ENCODE data around the gene NDNF. TPM values are rescaled to one million over a fixed set of nuclear protein-coding genes. Genes with fewer than 3 reads are reported as not detected.
A peak's percentile ranks its signal among the peaks of the same experiment; 100 is the strongest.

NDNF gene
- total RNA-seq, 1 experiment from 2014 or later = 0.22 TPM

- no peaks in the 10 kb centered on the region for H3K27me3 ChIP-seq (ENCODE audit: insufficient read depth, low read length)
- DNase-seq (ENCODE audit: low read depth, low spot score) (no peak), ATAC-seq (no peak)
- no peak overlapping the region for H3K27ac ChIP-seq (ENCODE audit: low read depth, low read length)
- no peak overlapping the region for H3K9ac ChIP-seq (ENCODE audit: low read length)
- no peak for TF ChIP-seq SIN3A (IDR thresholded peaks at IDR 0.05; ENCODE audit: low read depth)
- TF ChIP-seq FOSL1 (IDR thresholded peaks at IDR 0.05; ENCODE audit: low read depth) = no peak
- peak; percentile 38; the same call in 1 of the 2 replicates for TF ChIP-seq RAD21 (IDR thresholded peaks at IDR 0.05; ENCODE audit: low read depth)
- TF ChIP-seq, protein P1, sequence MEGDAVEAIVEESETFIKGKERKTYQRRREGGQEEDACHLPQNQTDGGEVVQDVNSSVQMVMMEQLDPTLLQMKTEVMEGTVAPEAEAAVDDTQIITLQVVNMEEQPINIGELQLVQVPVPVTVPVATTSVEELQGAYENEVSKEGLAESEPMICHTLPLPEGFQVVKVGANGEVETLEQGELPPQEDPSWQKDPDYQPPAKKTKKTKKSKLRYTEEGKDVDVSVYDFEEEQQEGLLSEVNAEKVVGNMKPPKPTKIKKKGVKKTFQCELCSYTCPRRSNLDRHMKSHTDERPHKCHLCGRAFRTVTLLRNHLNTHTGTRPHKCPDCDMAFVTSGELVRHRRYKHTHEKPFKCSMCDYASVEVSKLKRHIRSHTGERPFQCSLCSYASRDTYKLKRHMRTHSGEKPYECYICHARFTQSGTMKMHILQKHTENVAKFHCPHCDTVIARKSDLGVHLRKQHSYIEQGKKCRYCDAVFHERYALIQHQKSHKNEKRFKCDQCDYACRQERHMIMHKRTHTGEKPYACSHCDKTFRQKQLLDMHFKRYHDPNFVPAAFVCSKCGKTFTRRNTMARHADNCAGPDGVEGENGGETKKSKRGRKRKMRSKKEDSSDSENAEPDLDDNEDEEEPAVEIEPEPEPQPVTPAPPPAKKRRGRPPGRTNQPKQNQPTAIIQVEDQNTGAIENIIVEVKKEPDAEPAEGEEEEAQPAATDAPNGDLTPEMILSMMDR (IDR thresholded peaks at IDR 0.05 in 2 of 3, conservative IDR thresholded peaks at IDR 0.05 in 1 of 3; ENCODE audit: borderline replicate concordance in 1 of 3, insufficient read depth in 1 of 3, low read depth in 2 of 3, low read length in 2 of 3) = peak in 2 of 3 experiments; percentile 13 to 55; a peak in 4 of 6 replicates
- intact Hi-C loops (cut with micrococcal nuclease) = no loop called here
- no peaks in the 10 kb centered on the region for H3K79me2 ChIP-seq (ENCODE audit: insufficient read depth, low read length)
- ChIA-PET POLR2A (no interaction called here), RAD21 (ENCODE audit: low non-redundant PET in 1 of 2, low total read pairs in 2 of 2, uncharacterized antibody in 2 of 2, unreplicated experiment in 2 of 2) (no interaction called here), CTCF (interaction anchor here (1.2 kb wide), 1 partner anchor 80 kb away, joined by 3 read pairs; no protein-coding TSS in a partner anchor)
- no peaks in the 10 kb centered on the region for H3K4me1 ChIP-seq (ENCODE audit: control insufficient read depth in 1 of 2, insufficient read depth in 2 of 2, low read length in 2 of 2)
- no TSS peak for BruUV-seq (replicated peaks)
- H3K36me3 ChIP-seq (ENCODE audit: control insufficient read depth in 1 of 2, insufficient read depth in 2 of 2, low read length in 2 of 2) = no peaks in the 10 kb centered on the region
- H4K20me1 ChIP-seq (ENCODE audit: insufficient read depth) = no peaks in the 10 kb centered on the region
- H3K9me2 ChIP-seq (ENCODE audit: insufficient read depth) = no peaks in the 10 kb centered on the region
- H3K4me2 ChIP-seq (ENCODE audit: low read length) = no peak overlapping the region
- no peak overlapping the region for H3K4me3 ChIP-seq (replicated peaks in 1 of 2; ENCODE audit: low read depth in 1 of 2, low read length in 2 of 2)
- peak overlapping the region; percentile 24 for H2AFZ ChIP-seq (ENCODE audit: low read depth, low read length, poor library complexity, severe bottlenecking)
- no peaks in the 10 kb centered on the region for H3K9me3 ChIP-seq (ENCODE audit: control insufficient read depth in 1 of 2, insufficient read depth in 1 of 2, low read depth in 1 of 2, low read length in 2 of 2)
These were observed 40.2 kb upstream of the NDNF start for GRCh38 chr4:121112530-121112929.

DNA sequence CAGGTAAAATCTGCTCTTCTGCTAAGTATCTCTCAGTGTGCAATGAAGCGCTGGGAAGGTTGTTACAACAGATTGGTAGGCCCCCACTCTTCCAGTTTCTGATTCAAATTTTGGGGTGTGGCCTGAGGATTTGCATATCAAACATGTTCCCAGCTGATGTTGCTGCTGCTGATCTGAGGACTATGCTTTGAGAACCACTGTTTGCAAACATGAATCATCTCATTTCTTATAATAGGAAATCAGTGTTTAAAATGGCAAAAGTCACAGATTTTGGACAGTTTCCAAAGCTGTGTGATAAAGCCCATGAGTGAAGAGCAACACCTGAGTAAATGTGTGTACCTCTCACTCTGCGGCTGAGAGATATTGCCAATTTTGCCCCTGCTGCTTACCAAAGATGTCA, 36.2 kb upstream of the NDNF start:
- H3K9ac ChIP-seq (ENCODE audit: low read length) = no peak overlapping the region
- H3K79me2 ChIP-seq (ENCODE audit: insufficient read depth, low read length) = no peaks in the 10 kb centered on the region
- CTCF ChIA-PET = no interaction called here
- RAD21 ChIA-PET (ENCODE audit: low non-redundant PET in 1 of 2, low total read pairs in 2 of 2, uncharacterized antibody in 2 of 2, unreplicated experiment in 2 of 2) = no interaction called here
- H3K4me2 ChIP-seq (ENCODE audit: low read length) = no peak overlapping the region
- BruUV-seq (replicated peaks) = no TSS peak
- POLR2A ChIA-PET = no interaction called here
- no peak overlapping the region for H2AFZ ChIP-seq (ENCODE audit: low read depth, low read length, poor library complexity, severe bottlenecking)
- DNase-seq (ENCODE audit: low read depth, low spot score) (no peak), ATAC-seq (no peak)
- no peak overlapping the region for H3K4me3 ChIP-seq (replicated peaks in 1 of 2; ENCODE audit: low read depth in 1 of 2, low read length in 2 of 2)
- no peaks in the 10 kb centered on the region for H4K20me1 ChIP-seq (ENCODE audit: insufficient read depth)
- H3K9me2 ChIP-seq (ENCODE audit: insufficient read depth) = no peaks in the 10 kb centered on the region
- H3K4me1 ChIP-seq (ENCODE audit: control insufficient read depth in 1 of 2, insufficient read depth in 2 of 2, low read length in 2 of 2) = no peaks in the 10 kb centered on the region
- no peaks in the 10 kb centered on the region for H3K27me3 ChIP-seq (ENCODE audit: insufficient read depth, low read length)
- no peak overlapping the region for H3K27ac ChIP-seq (ENCODE audit: low read depth, low read length)
- no peaks in the 10 kb centered on the region for H3K9me3 ChIP-seq (ENCODE audit: control insufficient read depth in 1 of 2, insufficient read depth in 1 of 2, low read depth in 1 of 2, low read length in 2 of 2)
- no peaks in the 10 kb centered on the region for H3K36me3 ChIP-seq (ENCODE audit: control insufficient read depth in 1 of 2, insufficient read depth in 2 of 2, low read length in 2 of 2)
- intact Hi-C loops (cut with micrococcal nuclease) = no loop called here
- TF ChIP-seq SRF (IDR thresholded peaks at IDR 0.05; ENCODE audit: low read depth) = no peak
- TF ChIP-seq CBX3 (IDR thresholded peaks at IDR 0.05; ENCODE audit: low read depth) = no peak
- no peak for TF ChIP-seq ELF1 (IDR thresholded peaks at IDR 0.05; ENCODE audit: borderline replicate concordance, low read depth)
- no peak for TF ChIP-seq MAX (IDR thresholded peaks at IDR 0.05)
- TF ChIP-seq JUND (IDR thresholded peaks at IDR 0.05) = no peak
- TF ChIP-seq, protein P2, sequence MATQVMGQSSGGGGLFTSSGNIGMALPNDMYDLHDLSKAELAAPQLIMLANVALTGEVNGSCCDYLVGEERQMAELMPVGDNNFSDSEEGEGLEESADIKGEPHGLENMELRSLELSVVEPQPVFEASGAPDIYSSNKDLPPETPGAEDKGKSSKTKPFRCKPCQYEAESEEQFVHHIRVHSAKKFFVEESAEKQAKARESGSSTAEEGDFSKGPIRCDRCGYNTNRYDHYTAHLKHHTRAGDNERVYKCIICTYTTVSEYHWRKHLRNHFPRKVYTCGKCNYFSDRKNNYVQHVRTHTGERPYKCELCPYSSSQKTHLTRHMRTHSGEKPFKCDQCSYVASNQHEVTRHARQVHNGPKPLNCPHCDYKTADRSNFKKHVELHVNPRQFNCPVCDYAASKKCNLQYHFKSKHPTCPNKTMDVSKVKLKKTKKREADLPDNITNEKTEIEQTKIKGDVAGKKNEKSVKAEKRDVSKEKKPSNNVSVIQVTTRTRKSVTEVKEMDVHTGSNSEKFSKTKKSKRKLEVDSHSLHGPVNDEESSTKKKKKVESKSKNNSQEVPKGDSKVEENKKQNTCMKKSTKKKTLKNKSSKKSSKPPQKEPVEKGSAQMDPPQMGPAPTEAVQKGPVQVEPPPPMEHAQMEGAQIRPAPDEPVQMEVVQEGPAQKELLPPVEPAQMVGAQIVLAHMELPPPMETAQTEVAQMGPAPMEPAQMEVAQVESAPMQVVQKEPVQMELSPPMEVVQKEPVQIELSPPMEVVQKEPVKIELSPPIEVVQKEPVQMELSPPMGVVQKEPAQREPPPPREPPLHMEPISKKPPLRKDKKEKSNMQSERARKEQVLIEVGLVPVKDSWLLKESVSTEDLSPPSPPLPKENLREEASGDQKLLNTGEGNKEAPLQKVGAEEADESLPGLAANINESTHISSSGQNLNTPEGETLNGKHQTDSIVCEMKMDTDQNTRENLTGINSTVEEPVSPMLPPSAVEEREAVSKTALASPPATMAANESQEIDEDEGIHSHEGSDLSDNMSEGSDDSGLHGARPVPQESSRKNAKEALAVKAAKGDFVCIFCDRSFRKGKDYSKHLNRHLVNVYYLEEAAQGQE (IDR thresholded peaks at IDR 0.05; ENCODE audit: low read depth) = no peak
- TF ChIP-seq TCF7L2 (IDR thresholded peaks at IDR 0.05; ENCODE audit: borderline replicate concordance, extremely low read depth, insufficient read depth, insufficient read length) = no peak
- TF ChIP-seq RAD21 (IDR thresholded peaks at IDR 0.05; ENCODE audit: low read depth) = no peak
- TF ChIP-seq, protein P1 (IDR thresholded peaks at IDR 0.05 in 2 of 3, conservative IDR thresholded peaks at IDR 0.05 in 1 of 3; ENCODE audit: borderline replicate concordance in 1 of 3, insufficient read depth in 1 of 3, low read depth in 2 of 3, low read length in 2 of 3) = no peak
- TF ChIP-seq SIN3A (IDR thresholded peaks at IDR 0.05; ENCODE audit: low read depth) = no peak
- TF ChIP-seq POLR2A (IDR thresholded peaks at IDR 0.05; ENCODE audit: borderline replicate concordance, extremely low read depth, insufficient read depth, insufficient read length) = no peak
- no peak for TF ChIP-seq SP1 (IDR thresholded peaks at IDR 0.05; ENCODE audit: low read depth)

Measured in HCT116 (cell line).